ENCODE data around the gene MFNG. TPM values are rescaled to one million over a fixed set of nuclear protein-coding genes. Genes with fewer than 3 reads are reported as not detected.

Gene MFNG
- total and polyA plus RNA-seq, 5 donors from 2014 or later, result 148 to 340 (median 326) TPM

GRCh38 chr22:37431801-37432707, 54.1 kb downstream of the MFNG start:
- H3K4me1 ChIP-seq (ENCODE audit: control insufficient read depth, insufficient read depth, low read length, poor library complexity, severe bottlenecking), result peaks cover 9% of the 10 kb centered on the region
- H3K9me3 Mint-ChIP-seq, result peaks cover 0 to 1% (median 0%) of the 10 kb centered on the region in 7 donors
- H3K4me3 ChIP-seq (ENCODE audit: low read depth, low read length), result no peak overlapping the region
- peaks cover 13% of the 10 kb centered on the region for H3K27me3 ChIP-seq (ENCODE audit: control insufficient read depth, insufficient read depth, low read length)
- no peak overlapping the region for H3K27ac Mint-ChIP-seq
- no peaks in the 10 kb centered on the region for H3K36me3 ChIP-seq (ENCODE audit: control insufficient read depth, insufficient read depth, low read length)
- no peaks in the 10 kb centered on the region for H3K9me3 ChIP-seq (ENCODE audit: control insufficient read depth in 2 of 2, low read length in 2 of 2)
- no peak for ATAC-seq (ENCODE audit: low read depth in 2 of 2)
- peaks cover 28% of the 10 kb centered on the region for H3K27me3 Mint-ChIP-seq
- DNase-seq, result peak in 1 of 3 donors; percentile 56
- no peak overlapping the region for H3K27ac ChIP-seq (ENCODE audit: insufficient read depth, low read length, poor library complexity, severe bottlenecking)
- H3K4me1 Mint-ChIP-seq, result peaks cover 0 to 11% (median 3%) of the 10 kb centered on the region in 4 donors
- H3K4me3 Mint-ChIP-seq, result no peak overlapping the region
- no peaks in the 10 kb centered on the region for H3K36me3 Mint-ChIP-seq

GRCh38 chr22:37431366-37431765, 54.8 kb downstream of the MFNG start:
- H3K9me3 Mint-ChIP-seq, result peaks cover 0 to 1% (median 0%) of the 10 kb centered on the region in 7 donors
- no peak overlapping the region for H3K27ac Mint-ChIP-seq
- Histone ChIP-seq H3K4me3 (ENCODE audit: low read depth, low read length) (no peak overlapping the region), H3K9me3 (ENCODE audit: control insufficient read depth in 2 of 2, low read length in 2 of 2) (no peaks in the 10 kb centered on the region), H3K36me3 (ENCODE audit: control insufficient read depth, insufficient read depth, low read length) (no peaks in the 10 kb centered on the region), H3K4me1 (ENCODE audit: control insufficient read depth, insufficient read depth, low read length, poor library complexity, severe bottlenecking) (peaks cover 14% of the 10 kb centered on the region), H3K27ac (ENCODE audit: insufficient read depth, low read length, poor library complexity, severe bottlenecking) (no peak overlapping the region), H3K27me3 (ENCODE audit: control insufficient read depth, insufficient read depth, low read length) (peaks cover 13% of the 10 kb centered on the region)
- DNase-seq (no peak), ATAC-seq (ENCODE audit: low read depth in 2 of 2) (no peak)
- H3K4me3 Mint-ChIP-seq, result no peak overlapping the region
- H3K36me3 Mint-ChIP-seq, result no peaks in the 10 kb centered on the region
- peaks cover 31% of the 10 kb centered on the region for H3K27me3 Mint-ChIP-seq
- peaks cover 0 to 17% (median 3%) of the 10 kb centered on the region in 4 donors for H3K4me1 Mint-ChIP-seq

- Mint-ChIP-seq H3K9me3 (peaks cover 0 to 1% (median 0%) of the 10 kb centered on the region in 7 donors), H3K36me3 (no peaks in the 10 kb centered on the region), H3K4me3 (no peak overlapping the region), H3K27ac (no peak overlapping the region), H3K4me1 (peaks cover 0 to 22% (median 3%) of the 10 kb centered on the region in 4 donors), H3K27me3 (peaks cover 32% of the 10 kb centered on the region)
- no peak for DNase-seq
- H3K4me3 ChIP-seq (ENCODE audit: low read depth, low read length), result no peak overlapping the region
- H3K36me3 ChIP-seq (ENCODE audit: control insufficient read depth, insufficient read depth, low read length), result no peaks in the 10 kb centered on the region
- peaks cover 13% of the 10 kb centered on the region for H3K27me3 ChIP-seq (ENCODE audit: control insufficient read depth, insufficient read depth, low read length)
- H3K9me3 ChIP-seq (ENCODE audit: control insufficient read depth in 2 of 2, low read length in 2 of 2), result no peaks in the 10 kb centered on the region
- ATAC-seq (ENCODE audit: low read depth in 2 of 2), result no peak
- peaks cover 14% of the 10 kb centered on the region for H3K4me1 ChIP-seq (ENCODE audit: control insufficient read depth, insufficient read depth, low read length, poor library complexity, severe bottlenecking)
- no peak overlapping the region for H3K27ac ChIP-seq (ENCODE audit: insufficient read depth, low read length, poor library complexity, severe bottlenecking)
These were observed 55.2 kb downstream of the MFNG start for GRCh38 chr22:37430941-37431340.

GRCh38 chr22:37428649-37429586, 57.3 kb downstream of the MFNG start:
- Mint-ChIP-seq H3K4me3 (peak overlapping the region in 1 of 4 donors; percentile 5), H3K9me3 (peaks cover 0 to 1% (median 0%) of the 10 kb centered on the region in 7 donors), H3K27ac (no peak overlapping the region), H3K27me3 (peaks cover 46% of the 10 kb centered on the region), H3K36me3 (no peaks in the 10 kb centered on the region), H3K4me1 (peaks cover 0 to 27% (median 2%) of the 10 kb centered on the region in 4 donors)
- ATAC-seq (ENCODE audit: low read depth in 2 of 2) (peak; percentile 26 to 32), DNase-seq (peak; percentile 32 to 67 (median 58))
- H3K4me3 ChIP-seq (ENCODE audit: low read depth, low read length), result no peak overlapping the region
- no peak overlapping the region for H3K27ac ChIP-seq (ENCODE audit: insufficient read depth, low read length, poor library complexity, severe bottlenecking)
- no peaks in the 10 kb centered on the region for H3K9me3 ChIP-seq (ENCODE audit: control insufficient read depth in 2 of 2, low read length in 2 of 2)
- H3K4me1 ChIP-seq (ENCODE audit: control insufficient read depth, insufficient read depth, low read length, poor library complexity, severe bottlenecking), result peaks cover 14% of the 10 kb centered on the region
- peaks cover 13% of the 10 kb centered on the region for H3K27me3 ChIP-seq (ENCODE audit: control insufficient read depth, insufficient read depth, low read length)
- H3K36me3 ChIP-seq (ENCODE audit: control insufficient read depth, insufficient read depth, low read length), result no peaks in the 10 kb centered on the region

- Histone ChIP-seq H3K4me1 (ENCODE audit: control insufficient read depth, insufficient read depth, low read length, poor library complexity, severe bottlenecking) (peaks cover 14% of the 10 kb centered on the region), H3K27me3 (ENCODE audit: control insufficient read depth, insufficient read depth, low read length) (peaks cover 13% of the 10 kb centered on the region), H3K9me3 (ENCODE audit: control insufficient read depth in 2 of 2, low read length in 2 of 2) (no peaks in the 10 kb centered on the region), H3K36me3 (ENCODE audit: control insufficient read depth, insufficient read depth, low read length) (no peaks in the 10 kb centered on the region), H3K27ac (ENCODE audit: insufficient read depth, low read length, poor library complexity, severe bottlenecking) (no peak overlapping the region), H3K4me3 (ENCODE audit: low read depth, low read length) (no peak overlapping the region)
- no peak for ATAC-seq (ENCODE audit: low read depth in 2 of 2)
- peaks cover 0 to 1% (median 0%) of the 10 kb centered on the region in 7 donors for H3K9me3 Mint-ChIP-seq
- H3K36me3 Mint-ChIP-seq, result no peaks in the 10 kb centered on the region
- H3K4me3 Mint-ChIP-seq, result peak overlapping the region in 2 of 4 donors; percentile 33 to 68
- H3K4me1 Mint-ChIP-seq, result peaks cover 0 to 27% (median 2%) of the 10 kb centered on the region in 4 donors
- H3K27ac Mint-ChIP-seq, result no peak overlapping the region
- DNase-seq, result no peak
- H3K27me3 Mint-ChIP-seq, result peaks cover 49% of the 10 kb centered on the region
These were observed 58.2 kb downstream of the MFNG start for GRCh38 chr22:37427711-37428635.

- no peak for DNase-seq
- H3K36me3 ChIP-seq (ENCODE audit: control insufficient read depth, insufficient read depth, low read length), result no peaks in the 10 kb centered on the region
- H3K27ac ChIP-seq (ENCODE audit: insufficient read depth, low read length, poor library complexity, severe bottlenecking), result no peak within 1 kb of the TSS
- Mint-ChIP-seq H3K9me3 (peaks cover 0 to 1% (median 0%) of the 10 kb centered on the region in 7 donors), H3K27ac (peak within 1 kb of the TSS in 1 of 3 donors; percentile 66), H3K4me3 (peak within 1 kb of the TSS in 2 of 4 donors; percentile 39 to 68), H3K27me3 (peaks cover 54% of the 10 kb centered on the region), H3K36me3 (no peaks in the 10 kb centered on the region), H3K4me1 (peaks cover 0 to 27% (median 2%) of the 10 kb centered on the region in 4 donors)
- H3K9me3 ChIP-seq (ENCODE audit: control insufficient read depth in 2 of 2, low read length in 2 of 2), result no peaks in the 10 kb centered on the region
- H3K4me1 ChIP-seq (ENCODE audit: control insufficient read depth, insufficient read depth, low read length, poor library complexity, severe bottlenecking), result peaks cover 14% of the 10 kb centered on the region
- H3K27me3 ChIP-seq (ENCODE audit: control insufficient read depth, insufficient read depth, low read length), result peaks cover 13% of the 10 kb centered on the region
- no peak for ATAC-seq (ENCODE audit: low read depth in 2 of 2)
- H3K4me3 ChIP-seq (ENCODE audit: low read depth, low read length), result no peak within 1 kb of the TSS
These were observed 59.0 kb downstream of the MFNG start, which contains the start of gene ELFN2 for GRCh38 chr22:37427135-37427710. TSS of gene ELFN2 (minus strand) at chr22:37427479. CDS start at chr22:37375534, 51,945 bp downstream.
